T-helper 22 cell (primary cell): ENCODE measurements around the gene MAFG.
A peak's percentile ranks its signal among the peaks of the same experiment; 100 is the strongest.

Experiments used
- DNase-seq: peaks from one replicate; pipeline ENCODE4 v3.0.0-alpha.2; 2020; ENCODE audit warnings: low read depth

Gene MAFG

GRCh38 chr17:81939881-81940385 is 12.4 kb upstream of the MAFG start:
- no peak for DNase-seq

GRCh38 chr17:81939218-81939617 is 11.7 kb upstream of the MAFG start:
- no peak for DNase-seq

GRCh38 chr17:81935709-81936084 is 8.2 kb upstream of the MAFG start:
- DNase-seq, result no peak

- DNase-seq, result no peak
Observed at GRCh38 chr17:81934850-81935708, 7.5 kb upstream of the MAFG start.

- no peak for DNase-seq
Observed at GRCh38 chr17:81934098-81934757, 6.7 kb upstream of the MAFG start.

GRCh38 chr17:81933178-81933699 is 5.7 kb upstream of the MAFG start:
- DNase-seq, result no peak

GRCh38 chr17:81932333-81932983 is 4.9 kb upstream of the MAFG start:
- no peak for DNase-seq

- no peak for DNase-seq
Observed at GRCh38 chr17:81931557-81932332, 4.2 kb upstream of the MAFG start.

- DNase-seq, result no peak
Observed at GRCh38 chr17:81931189-81931556, 3.6 kb upstream of the MAFG start.

- DNase-seq, result no peak
Observed at GRCh38 chr17:81930142-81931125, 2.9 kb upstream of the MAFG start.

GRCh38 chr17:81929253-81930141 is 2.0 kb upstream of the MAFG start:
- no peak for DNase-seq

GRCh38 chr17:81928544-81929252 is 1.2 kb upstream of the MAFG start:
- DNase-seq, result no peak

GRCh38 chr17:81927152-81927652 is 333 bp downstream of the MAFG start:
- DNase-seq, result no peak

- peak; percentile 46 for DNase-seq
Observed at GRCh38 chr17:81926451-81927151, 934 bp downstream of the MAFG start.

GRCh38 chr17:81925860-81926450 is 1.6 kb downstream of the MAFG start:
- no peak for DNase-seq

GRCh38 chr17:81924557-81925532 is 2.7 kb downstream of the MAFG start:
- no peak for DNase-seq
